GM06990 (cell line): ENCODE measurements around the gene CTU1.
A peak's percentile ranks its signal among the peaks of the same experiment; 100 is the strongest.

Source experiments
- DNase-seq: peaks from one replicate; pipeline ENCODE4 v3.0.0-alpha.2; 2011; ENCODE audit not compliant: insufficient read length; ENCODE audit errors: extremely low read depth
- H3K27me3 ChIP-seq: replicated peaks from 2 replicates; pipeline ENCODE4 v1.6.0; 2011; ENCODE audit warnings: low read length; ENCODE audit not compliant: control insufficient read depth, insufficient read depth
- H3K36me3 ChIP-seq: 2 replicates; pipeline ENCODE4 v1.5.1; 2011; ENCODE audit warnings: low read length; ENCODE audit not compliant: control insufficient read depth, insufficient read depth
- H3K4me3 ChIP-seq: replicated peaks from 2 replicates; pipeline ENCODE4 v1.5.1; 2011; ENCODE audit warnings: low read depth, mild to moderate bottlenecking, control low read depth, low read length
- TF ChIP-seq, protein P1 (sequence below): IDR thresholded peaks from 2 replicates; pipeline ENCODE4 v1.5.1; 2011; ENCODE audit warnings: low read length, control low read depth, mild to moderate bottlenecking, inconsistent platforms; ENCODE audit not compliant: insufficient read depth, poor library complexity, severe bottlenecking

CTU1 gene

DNA sequence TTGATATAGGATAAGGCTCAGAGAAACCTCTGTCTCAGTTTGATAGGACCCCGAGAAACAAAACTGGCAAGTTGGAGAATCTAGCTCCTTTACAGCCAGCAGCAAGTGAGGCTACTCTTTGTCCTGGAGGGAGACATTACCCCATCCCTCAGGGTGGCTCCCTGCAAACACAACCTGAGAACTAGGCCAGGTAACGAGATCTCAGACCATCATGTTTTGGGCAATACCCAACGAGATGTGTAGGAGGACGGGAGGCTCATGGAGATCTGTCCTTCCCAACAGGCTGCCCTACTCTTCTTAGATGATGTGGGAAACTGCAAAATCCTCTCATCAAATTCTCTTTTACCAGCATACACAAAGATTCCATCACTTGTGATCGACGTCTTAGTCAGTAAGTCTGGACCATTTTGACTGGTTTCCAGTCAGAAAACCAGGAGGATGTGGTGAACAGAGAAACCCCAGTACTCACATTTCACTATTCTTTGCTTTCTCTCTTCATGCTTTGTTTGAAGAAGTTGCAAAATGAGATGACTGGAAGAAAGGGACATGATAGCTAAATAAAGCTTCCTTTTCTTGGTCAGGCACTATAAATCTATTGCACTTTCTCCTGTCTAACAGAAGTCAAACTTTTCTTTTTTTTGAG lies 6.0 kb upstream of the CTU1 start:
- DNase-seq, result no peak
- TF ChIP-seq, protein P1, sequence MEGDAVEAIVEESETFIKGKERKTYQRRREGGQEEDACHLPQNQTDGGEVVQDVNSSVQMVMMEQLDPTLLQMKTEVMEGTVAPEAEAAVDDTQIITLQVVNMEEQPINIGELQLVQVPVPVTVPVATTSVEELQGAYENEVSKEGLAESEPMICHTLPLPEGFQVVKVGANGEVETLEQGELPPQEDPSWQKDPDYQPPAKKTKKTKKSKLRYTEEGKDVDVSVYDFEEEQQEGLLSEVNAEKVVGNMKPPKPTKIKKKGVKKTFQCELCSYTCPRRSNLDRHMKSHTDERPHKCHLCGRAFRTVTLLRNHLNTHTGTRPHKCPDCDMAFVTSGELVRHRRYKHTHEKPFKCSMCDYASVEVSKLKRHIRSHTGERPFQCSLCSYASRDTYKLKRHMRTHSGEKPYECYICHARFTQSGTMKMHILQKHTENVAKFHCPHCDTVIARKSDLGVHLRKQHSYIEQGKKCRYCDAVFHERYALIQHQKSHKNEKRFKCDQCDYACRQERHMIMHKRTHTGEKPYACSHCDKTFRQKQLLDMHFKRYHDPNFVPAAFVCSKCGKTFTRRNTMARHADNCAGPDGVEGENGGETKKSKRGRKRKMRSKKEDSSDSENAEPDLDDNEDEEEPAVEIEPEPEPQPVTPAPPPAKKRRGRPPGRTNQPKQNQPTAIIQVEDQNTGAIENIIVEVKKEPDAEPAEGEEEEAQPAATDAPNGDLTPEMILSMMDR, result no peak
- H3K4me3 ChIP-seq, result no peak overlapping the region
- peaks cover 2% of the 10 kb centered on the region; the same call in 1 of the 2 replicates for H3K27me3 ChIP-seq
- no peaks in the 10 kb centered on the region for H3K36me3 ChIP-seq

DNA sequence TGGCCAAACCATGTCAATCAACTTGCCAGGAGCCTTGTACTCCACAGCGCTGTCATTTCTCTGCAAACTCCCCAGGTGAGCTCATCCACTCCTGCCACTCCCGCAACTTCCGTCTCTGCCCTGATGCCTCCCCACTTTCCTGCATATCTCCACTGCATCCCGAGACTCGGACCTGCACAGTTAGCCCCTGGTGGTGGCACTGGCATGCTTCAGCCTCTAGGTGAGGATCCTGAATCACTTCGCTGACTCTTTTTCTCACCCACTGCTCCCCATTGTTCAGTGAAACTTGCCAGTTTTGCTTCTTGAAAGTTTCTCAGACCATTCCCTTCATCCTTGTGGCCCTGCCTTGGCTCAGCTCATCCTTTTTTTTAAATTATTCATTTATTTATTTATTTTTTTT lies 3.4 kb upstream of the CTU1 start:
- H3K36me3 ChIP-seq, result no peaks in the 10 kb centered on the region
- H3K4me3 ChIP-seq, result no peak overlapping the region
- TF ChIP-seq, protein P1, result peak; percentile 32
- no peak for DNase-seq
- H3K27me3 ChIP-seq, result peaks cover 2% of the 10 kb centered on the region; the same call in 1 of the 2 replicates

DNA sequence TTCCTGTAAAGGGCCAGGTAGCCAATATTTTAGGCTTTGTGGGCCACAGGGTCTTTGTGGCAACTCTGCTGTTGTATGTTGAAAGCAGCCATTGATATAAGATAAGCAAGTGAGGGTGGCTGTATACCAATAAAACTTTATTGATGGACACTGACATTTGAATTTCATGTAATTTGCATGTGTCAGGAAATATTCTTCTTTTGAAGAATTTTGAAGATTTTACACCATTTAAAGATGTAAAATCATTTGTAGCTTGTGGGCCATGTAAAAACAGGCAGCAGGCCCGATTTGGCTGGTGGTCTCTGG lies 2.4 kb upstream of the CTU1 start:
- TF ChIP-seq, protein P1, result no peak
- H3K4me3 ChIP-seq, result no peak overlapping the region
- DNase-seq, result no peak
- no peaks in the 10 kb centered on the region; the same call in 1 of the 2 replicates for H3K36me3 ChIP-seq
- H3K27me3 ChIP-seq, result peaks cover 2% of the 10 kb centered on the region; the same call in 1 of the 2 replicates

DNA sequence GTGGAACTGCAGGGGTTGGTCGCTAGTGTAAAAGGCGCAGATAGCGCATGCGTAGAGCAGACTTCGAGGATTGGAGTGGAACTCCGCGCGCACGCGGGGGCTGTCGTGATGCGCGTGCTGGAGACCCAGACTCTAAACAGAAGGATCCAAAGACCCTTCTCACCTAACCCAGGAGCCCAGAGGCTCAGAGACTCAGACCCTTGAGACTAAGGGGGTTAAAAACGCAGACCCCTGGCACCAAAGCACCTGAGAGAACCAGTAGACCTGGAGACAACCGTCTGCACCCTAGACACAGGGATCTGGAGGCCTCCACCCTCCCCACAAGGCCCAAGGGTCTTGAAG lies 567 bp upstream of the CTU1 start:
- peak overlapping the region; percentile 56 for H3K4me3 ChIP-seq
- peaks cover 4% of the 10 kb centered on the region for H3K36me3 ChIP-seq
- peaks cover 2% of the 10 kb centered on the region; the same call in 1 of the 2 replicates for H3K27me3 ChIP-seq
- no peak for DNase-seq
- TF ChIP-seq, protein P1, result no peak

DNA sequence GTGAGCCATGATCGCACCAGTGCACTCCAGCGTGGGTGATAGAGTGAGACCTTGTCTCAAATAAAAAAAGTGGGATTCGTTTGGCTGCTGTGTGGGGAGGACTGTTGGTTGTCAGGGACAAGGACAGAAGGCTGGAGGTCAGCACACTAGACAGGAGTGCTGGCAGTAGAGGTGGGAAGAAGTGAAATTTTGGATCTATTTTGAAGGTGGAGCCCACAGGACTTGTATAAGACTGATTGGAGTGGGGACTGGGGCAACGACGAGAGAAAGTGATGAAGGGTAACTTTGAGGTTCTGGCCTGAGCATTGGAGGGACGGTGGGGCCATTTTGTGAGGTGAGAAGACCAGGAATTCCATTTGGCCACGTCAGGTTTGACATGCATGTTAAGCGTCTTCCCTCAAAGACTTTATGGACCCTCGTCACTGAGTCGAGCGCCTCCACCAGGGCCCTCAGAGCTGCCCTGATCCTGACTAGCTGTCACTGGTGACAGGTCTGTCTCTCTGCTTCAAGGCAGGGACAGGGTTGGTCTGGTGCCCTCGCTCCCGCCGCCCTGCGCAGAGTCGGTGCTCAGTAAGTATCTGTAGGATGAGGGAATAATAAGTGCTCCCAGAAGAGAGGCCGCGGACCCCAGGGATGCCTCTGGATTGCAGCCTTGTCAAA lies 673 bp downstream of the CTU1 start:
- Histone ChIP-seq H3K36me3 (peaks cover 6% of the 10 kb centered on the region), H3K4me3 (peak overlapping the region; percentile 89), H3K27me3 (no peaks in the 10 kb centered on the region)
- DNase-seq, result no peak
- TF ChIP-seq, protein P1, result no peak
